ENCODE data around the gene TSHZ3. TPM values are rescaled to one million over a fixed set of nuclear protein-coding genes. Genes with fewer than 3 reads are reported as not detected.

The TSHZ3 gene
- total and polyA plus RNA-seq, 9 of the 15 experiments (the other 6 are each of a cell fraction or from before 2014, with no cell fraction given) = 0.03 to 0.13 (median 0.05) TPM; not detected in 5

- peaks cover 0 to 8% of the 10 kb centered on the region in 2 experiments; a peak in 1 of 5 replicates for H3K27me3 ChIP-seq (ENCODE audit: control insufficient read depth in 2 of 2, insufficient read depth in 2 of 2, low read length in 2 of 2)
- under 1% methylated on average over 9 of the region's 9 CpGs for WGBS (ENCODE audit: insufficient coverage, low coverage, missing lambda C conversion rate)
- H3K27ac ChIP-seq (ENCODE audit: extremely low read depth, low read depth, low read length) = no peak overlapping the region
- H3K4me3 ChIP-seq = no peak overlapping the region
- ChIA-PET CTCF (ENCODE audit: low intra/inter-chr PET ratio) (no interaction called here), POLR2A (interaction anchor here (0.6 kb wide), 1 partner anchor 32 kb away, joined by 3 read pairs; no protein-coding TSS in a partner anchor)
- TF ChIP-seq ELF4 (CRISPR knock-in tag; IDR thresholded peaks at IDR 0.05) = no peak
- no peak for TF ChIP-seq MAZ (CRISPR knock-in tag; conservative IDR thresholded peaks at IDR 0.05 in 1 of 2, IDR thresholded peaks at IDR 0.05 in 1 of 2)
- no peak for TF ChIP-seq NCOA2 (IDR thresholded peaks at IDR 0.05; ENCODE audit: partially characterized antibody in 2 of 2)
- TF ChIP-seq TOE1 (IDR thresholded peaks at IDR 0.05; ENCODE audit: borderline replicate concordance) = no peak
- TF ChIP-seq TOE1 (CRISPR knock-in tag; IDR thresholded peaks at IDR 0.05; ENCODE audit: borderline replicate concordance, low read depth) = no peak
- TF ChIP-seq ZFP1 (CRISPR knock-in tag; IDR thresholded peaks at IDR 0.05) = no peak
- no peak for TF ChIP-seq POLR2B (IDR thresholded peaks at IDR 0.05; ENCODE audit: low read depth, partially characterized antibody)
- TF ChIP-seq TGIF2 (CRISPR knock-in tag; IDR thresholded peaks at IDR 0.05) = no peak
- TF ChIP-seq ZNF239 (CRISPR knock-in tag; IDR thresholded peaks at IDR 0.05) = no peak
- no peak for TF ChIP-seq RBM15 (IDR thresholded peaks at IDR 0.05; ENCODE audit: insufficient read depth, low read length)
- TF ChIP-seq ASH1L (IDR thresholded peaks at IDR 0.05; ENCODE audit: borderline replicate concordance, low read depth, partially characterized antibody) = no peak
- no peaks in the 10 kb centered on the region for H3K9me1 ChIP-seq (ENCODE audit: control insufficient read depth, insufficient read depth, low read length)
- DNase-seq (ENCODE audit: extremely low read depth in 1 of 4, low spot score in 3 of 4) (no peak), FAIRE-seq (no peak), ATAC-seq (no peak)
- H3K36me3 ChIP-seq (ENCODE audit: control insufficient read depth, insufficient read depth, low read length) = no peaks in the 10 kb centered on the region
- H3K4me2 ChIP-seq (ENCODE audit: insufficient read depth, low read length) = no peak overlapping the region
- H3K9me3 ChIP-seq (replicated peaks; ENCODE audit: control insufficient read depth, insufficient read depth, low read depth, low read length) = no peaks in the 10 kb centered on the region
- H3K9ac ChIP-seq (ENCODE audit: insufficient read depth in 1 of 2, low read depth in 2 of 2, low read length in 2 of 2) = no peak overlapping the region
- H4K20me1 ChIP-seq (replicated peaks; ENCODE audit: control insufficient read depth, insufficient read depth, low read length) = peaks cover 3% of the 10 kb centered on the region; the same call in 1 of the 2 replicates
- H3K4me1 ChIP-seq (replicated peaks in 1 of 2; ENCODE audit: control insufficient read depth in 2 of 2, insufficient read depth in 2 of 2, low read length in 2 of 2) = no peaks in the 10 kb centered on the region
- in situ Hi-C loops (cut with MboI) = no loop called here
- H2AFZ ChIP-seq (ENCODE audit: low read depth, low read length) = no peak overlapping the region
- H3K79me2 ChIP-seq (ENCODE audit: control insufficient read depth, insufficient read depth, low read length) = no peaks in the 10 kb centered on the region
- intact Hi-C loops (cut with micrococcal nuclease) = no loop called here
- no TSS peak for BruUV-seq (replicated peaks)
Observed at GRCh38 chr19:31264041-31264778, 85.0 kb downstream of the TSHZ3 start.

Data from K562 (cell line).